ENCODE results near the gene NDUFB10.

The NDUFB10 gene

GRCh38 chr16:1974157-1975070, 15.1 kb downstream of the NDUFB10 start:
- in situ Hi-C loops (cut with MboI; ENCODE audit: low pct_unique_long_range_greater_than_20kb, low sequenced_read_pairs, unreplicated experiment): no loop called here
- TF ChIP-seq, protein P1, sequence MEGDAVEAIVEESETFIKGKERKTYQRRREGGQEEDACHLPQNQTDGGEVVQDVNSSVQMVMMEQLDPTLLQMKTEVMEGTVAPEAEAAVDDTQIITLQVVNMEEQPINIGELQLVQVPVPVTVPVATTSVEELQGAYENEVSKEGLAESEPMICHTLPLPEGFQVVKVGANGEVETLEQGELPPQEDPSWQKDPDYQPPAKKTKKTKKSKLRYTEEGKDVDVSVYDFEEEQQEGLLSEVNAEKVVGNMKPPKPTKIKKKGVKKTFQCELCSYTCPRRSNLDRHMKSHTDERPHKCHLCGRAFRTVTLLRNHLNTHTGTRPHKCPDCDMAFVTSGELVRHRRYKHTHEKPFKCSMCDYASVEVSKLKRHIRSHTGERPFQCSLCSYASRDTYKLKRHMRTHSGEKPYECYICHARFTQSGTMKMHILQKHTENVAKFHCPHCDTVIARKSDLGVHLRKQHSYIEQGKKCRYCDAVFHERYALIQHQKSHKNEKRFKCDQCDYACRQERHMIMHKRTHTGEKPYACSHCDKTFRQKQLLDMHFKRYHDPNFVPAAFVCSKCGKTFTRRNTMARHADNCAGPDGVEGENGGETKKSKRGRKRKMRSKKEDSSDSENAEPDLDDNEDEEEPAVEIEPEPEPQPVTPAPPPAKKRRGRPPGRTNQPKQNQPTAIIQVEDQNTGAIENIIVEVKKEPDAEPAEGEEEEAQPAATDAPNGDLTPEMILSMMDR (IDR thresholded peaks at IDR 0.05; ENCODE audit: extremely low read depth, insufficient read depth, missing control alignments): no peak
- DNase-seq (ENCODE audit: low spot score): no peak

- in situ Hi-C loops (cut with MboI; ENCODE audit: low pct_unique_long_range_greater_than_20kb, low sequenced_read_pairs, unreplicated experiment): no loop called here
- DNase-seq (ENCODE audit: low spot score): no peak
- TF ChIP-seq, protein P1 (IDR thresholded peaks at IDR 0.05; ENCODE audit: extremely low read depth, insufficient read depth, missing control alignments): no peak
These were observed 16.3 kb downstream of the NDUFB10 start for GRCh38 chr16:1975432-1976215.

GRCh38 chr16:1976216-1976520, 16.8 kb downstream of the NDUFB10 start:
- no peak for DNase-seq (ENCODE audit: low spot score)
- TF ChIP-seq, protein P1 (IDR thresholded peaks at IDR 0.05; ENCODE audit: extremely low read depth, insufficient read depth, missing control alignments): no peak
- in situ Hi-C loops (cut with MboI; ENCODE audit: low pct_unique_long_range_greater_than_20kb, low sequenced_read_pairs, unreplicated experiment): no loop called here

- TF ChIP-seq, protein P1 (IDR thresholded peaks at IDR 0.05; ENCODE audit: extremely low read depth, insufficient read depth, missing control alignments): no peak
- in situ Hi-C loops (cut with MboI; ENCODE audit: low pct_unique_long_range_greater_than_20kb, low sequenced_read_pairs, unreplicated experiment): no loop called here
- DNase-seq (ENCODE audit: low spot score): no peak
These were observed 17.9 kb downstream of the NDUFB10 start for GRCh38 chr16:1976951-1977874.

DNA sequence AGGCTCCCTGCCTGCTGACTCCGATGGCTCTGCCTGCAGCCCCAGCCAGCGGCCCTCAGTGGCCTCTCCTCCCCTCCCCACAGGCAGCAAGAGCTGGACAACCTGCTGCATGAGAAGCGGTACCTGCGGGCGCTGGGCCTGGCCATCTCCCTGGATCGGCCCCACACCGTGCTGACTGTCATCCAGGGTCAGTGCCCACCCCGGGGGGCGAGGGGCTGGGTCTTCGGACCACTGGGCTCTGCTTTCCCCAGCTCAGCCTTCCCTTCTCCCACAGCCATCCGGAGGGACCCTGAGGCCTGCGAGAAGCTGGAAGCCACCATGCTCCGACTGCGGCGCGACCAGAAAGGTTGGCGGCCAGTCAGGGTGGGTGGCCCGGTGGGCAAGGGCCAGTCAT, 18.5 kb downstream of the NDUFB10 start:
- in situ Hi-C loops (cut with MboI; ENCODE audit: low pct_unique_long_range_greater_than_20kb, low sequenced_read_pairs, unreplicated experiment): no loop called here
- TF ChIP-seq, protein P1 (IDR thresholded peaks at IDR 0.05; ENCODE audit: extremely low read depth, insufficient read depth, missing control alignments): no peak
- no peak for DNase-seq (ENCODE audit: low spot score)
